AG04450 (cell line): Measurements from ENCODE around the gene SUMO4. TPM values are rescaled to one million over a fixed set of nuclear protein-coding genes. Genes with fewer than 3 reads are reported as not detected.

ENCODE experiments used
- CTCF ChIA-PET: fragments of 300-600, 350-600 bp; formaldehyde crosslinking; extraction: SDS; loops from one replicate; lab custom pipeline; 2022; ENCODE audit warnings: antibody characterized with exemption, inconsistent platforms; lab: Charles Lee
- POLR2A ChIA-PET: fragments of 350-600 bp; formaldehyde crosslinking; extraction: SDS; loops from one replicate; lab custom pipeline; 2021; ENCODE audit warnings: antibody characterized with exemption, inconsistent platforms; lab: Yijun Ruan, JAX
- DNase-seq: peaks from one replicate; pipeline ENCODE4 v3.0.0-alpha.2; 2011; ENCODE audit warnings: low read depth, low spot score
- H3K27ac ChIP-seq: one replicate; pipeline ENCODE4 v1.5.1; 2012; ENCODE audit warnings: low read depth, low read length, control low read depth
- H3K27me3 ChIP-seq: one replicate; pipeline ENCODE4 v1.6.0; 2012; ENCODE audit warnings: low read length; ENCODE audit not compliant: control insufficient read depth, insufficient read depth
- H3K4me3 ChIP-seq: 2 replicates; pipeline ENCODE4 v1.5.1; 2011; ENCODE audit warnings: mild to moderate bottlenecking, low read depth, low read length, control low read depth
- H3K9me3 ChIP-seq: 2 replicates; pipeline ENCODE4 v1.5.1; 2012; ENCODE audit warnings: low read length; ENCODE audit not compliant: control insufficient read depth, insufficient read depth
- polyA plus RNA-seq: library from polyadenylated mRNA; depleted of rRNA; stranded (reverse); fragments of >200 nt; gene quantifications from 2 replicates; pipeline ENCODE4 v1.2.3, GENCODE V29; 2011
- TF ChIP-seq, protein P1 (sequence below): IDR thresholded peaks from 2 replicates; pipeline ENCODE4 v1.5.1; 2011; ENCODE audit warnings: low read depth, low read length, control low read depth, inconsistent platforms

Gene SUMO4
- polyA plus RNA-seq, 1 experiment = 0.17 TPM

DNA sequence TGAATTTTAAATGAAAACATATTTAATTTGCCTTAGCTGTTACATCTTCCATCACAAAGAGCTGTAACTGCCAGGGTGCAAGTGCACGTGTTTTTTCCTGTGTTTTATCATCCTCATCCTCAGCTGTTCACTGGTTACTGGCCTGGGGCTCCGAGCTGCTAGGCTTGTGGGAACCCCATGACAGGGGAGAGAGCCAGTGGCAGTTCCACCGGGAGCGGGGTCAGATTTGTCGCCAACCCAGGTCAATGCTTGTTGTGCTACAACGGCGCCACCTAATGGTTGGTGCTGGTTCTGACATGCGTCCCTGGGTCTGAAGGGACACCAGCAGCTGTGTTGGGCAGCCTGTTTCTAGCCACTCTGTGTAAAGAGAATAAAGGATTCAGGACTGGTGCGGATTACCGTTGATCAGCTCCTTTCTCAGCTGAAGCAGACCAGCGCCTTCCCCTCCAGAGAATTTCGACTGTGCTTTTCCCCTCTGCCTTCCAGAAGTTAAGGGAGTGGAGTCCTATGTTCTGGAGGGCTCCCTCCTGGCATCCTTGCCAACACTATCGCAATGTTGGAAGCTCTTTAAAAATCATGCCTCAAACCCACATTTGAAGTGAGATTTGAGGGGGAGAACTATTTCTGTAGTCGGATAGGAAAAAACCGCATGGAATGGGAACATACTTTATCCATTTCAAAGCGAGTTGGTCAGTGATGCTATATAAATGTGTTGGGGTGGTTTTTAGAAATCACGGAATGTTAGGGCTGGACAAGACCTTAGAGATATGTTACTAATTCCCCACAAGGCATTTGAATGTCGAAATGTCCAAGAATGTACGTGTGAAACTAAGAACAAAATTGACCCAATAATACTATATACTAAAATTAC is 32.1 kb downstream of the SUMO4 start:
- CTCF ChIA-PET = interaction anchor here (0.6 to 5.3 kb wide), 47 partner anchors 9 to 855 kb away, joined by 3 to 132 read pairs (median 4); no protein-coding TSS in a partner anchor
- H3K27me3 ChIP-seq = no peaks in the 10 kb centered on the region
- no peak overlapping the region for H3K27ac ChIP-seq
- TF ChIP-seq, protein P1, sequence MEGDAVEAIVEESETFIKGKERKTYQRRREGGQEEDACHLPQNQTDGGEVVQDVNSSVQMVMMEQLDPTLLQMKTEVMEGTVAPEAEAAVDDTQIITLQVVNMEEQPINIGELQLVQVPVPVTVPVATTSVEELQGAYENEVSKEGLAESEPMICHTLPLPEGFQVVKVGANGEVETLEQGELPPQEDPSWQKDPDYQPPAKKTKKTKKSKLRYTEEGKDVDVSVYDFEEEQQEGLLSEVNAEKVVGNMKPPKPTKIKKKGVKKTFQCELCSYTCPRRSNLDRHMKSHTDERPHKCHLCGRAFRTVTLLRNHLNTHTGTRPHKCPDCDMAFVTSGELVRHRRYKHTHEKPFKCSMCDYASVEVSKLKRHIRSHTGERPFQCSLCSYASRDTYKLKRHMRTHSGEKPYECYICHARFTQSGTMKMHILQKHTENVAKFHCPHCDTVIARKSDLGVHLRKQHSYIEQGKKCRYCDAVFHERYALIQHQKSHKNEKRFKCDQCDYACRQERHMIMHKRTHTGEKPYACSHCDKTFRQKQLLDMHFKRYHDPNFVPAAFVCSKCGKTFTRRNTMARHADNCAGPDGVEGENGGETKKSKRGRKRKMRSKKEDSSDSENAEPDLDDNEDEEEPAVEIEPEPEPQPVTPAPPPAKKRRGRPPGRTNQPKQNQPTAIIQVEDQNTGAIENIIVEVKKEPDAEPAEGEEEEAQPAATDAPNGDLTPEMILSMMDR = peak; percentile 96
- peak; percentile 53 for DNase-seq
- POLR2A ChIA-PET = interaction anchor here (0.5 to 0.8 kb wide), 3 partner anchors 317 to 403 kb away, joined by 3 to 5 read pairs (median 3); no protein-coding TSS in a partner anchor
- H3K4me3 ChIP-seq = peak overlapping the region; percentile 7; the same call in 1 of the 2 replicates
- no peaks in the 10 kb centered on the region for H3K9me3 ChIP-seq

DNA sequence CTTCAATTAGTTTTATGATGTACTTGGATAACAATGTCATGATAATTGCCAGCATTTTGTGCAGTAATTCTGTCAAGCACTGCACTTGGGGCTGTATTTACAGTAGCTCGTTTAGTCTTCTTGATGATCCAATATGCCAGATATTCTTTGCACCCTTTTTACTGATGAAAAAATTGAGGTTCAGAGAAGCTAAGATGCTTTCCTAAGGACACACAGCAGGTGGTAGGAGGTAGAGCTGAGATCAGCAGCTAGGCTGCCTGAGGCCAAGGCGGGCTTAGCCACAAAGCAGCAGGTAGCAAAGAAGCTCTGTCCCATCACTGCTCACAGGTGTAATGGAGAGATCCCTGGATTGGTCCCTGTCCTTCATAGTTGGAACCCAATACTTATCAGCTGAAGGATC is 33.3 kb downstream of the SUMO4 start:
- H3K4me3 ChIP-seq = no peak overlapping the region
- H3K9me3 ChIP-seq = no peaks in the 10 kb centered on the region
- no peaks in the 10 kb centered on the region for H3K27me3 ChIP-seq
- CTCF ChIA-PET = interaction anchor here (1.0 to 5.3 kb wide), 6 partner anchors 12 to 404 kb away, joined by 3 to 132 read pairs (median 28); no protein-coding TSS in a partner anchor
- DNase-seq = no peak
- POLR2A ChIA-PET = no interaction called here
- TF ChIP-seq, protein P1 = no peak
- H3K27ac ChIP-seq = no peak overlapping the region

DNA sequence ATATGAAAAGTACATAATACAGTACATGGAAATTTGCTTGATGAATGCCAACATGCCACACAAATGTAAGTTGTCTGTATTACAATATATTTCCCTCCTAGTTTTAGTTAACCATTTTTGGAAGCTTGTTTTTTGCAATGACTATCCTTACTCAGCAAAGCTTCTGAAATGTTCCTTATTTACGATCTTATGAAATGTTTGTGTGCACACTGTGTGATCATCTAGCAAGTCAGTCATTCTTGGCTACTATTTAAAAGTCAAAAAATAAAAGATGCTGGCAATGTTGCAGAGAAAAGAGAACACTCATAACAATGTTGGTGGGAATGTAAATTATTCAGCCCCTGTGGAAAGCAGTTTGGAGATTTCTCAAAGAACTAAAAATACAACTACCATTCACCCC is 33.8 kb downstream of the SUMO4 start:
- CTCF ChIA-PET = interaction anchor here (1.0 to 5.3 kb wide), 4 partner anchors 83 to 404 kb away, joined by 3 to 132 read pairs (median 50); no protein-coding TSS in a partner anchor
- POLR2A ChIA-PET = no interaction called here
- no peak for DNase-seq

DNA sequence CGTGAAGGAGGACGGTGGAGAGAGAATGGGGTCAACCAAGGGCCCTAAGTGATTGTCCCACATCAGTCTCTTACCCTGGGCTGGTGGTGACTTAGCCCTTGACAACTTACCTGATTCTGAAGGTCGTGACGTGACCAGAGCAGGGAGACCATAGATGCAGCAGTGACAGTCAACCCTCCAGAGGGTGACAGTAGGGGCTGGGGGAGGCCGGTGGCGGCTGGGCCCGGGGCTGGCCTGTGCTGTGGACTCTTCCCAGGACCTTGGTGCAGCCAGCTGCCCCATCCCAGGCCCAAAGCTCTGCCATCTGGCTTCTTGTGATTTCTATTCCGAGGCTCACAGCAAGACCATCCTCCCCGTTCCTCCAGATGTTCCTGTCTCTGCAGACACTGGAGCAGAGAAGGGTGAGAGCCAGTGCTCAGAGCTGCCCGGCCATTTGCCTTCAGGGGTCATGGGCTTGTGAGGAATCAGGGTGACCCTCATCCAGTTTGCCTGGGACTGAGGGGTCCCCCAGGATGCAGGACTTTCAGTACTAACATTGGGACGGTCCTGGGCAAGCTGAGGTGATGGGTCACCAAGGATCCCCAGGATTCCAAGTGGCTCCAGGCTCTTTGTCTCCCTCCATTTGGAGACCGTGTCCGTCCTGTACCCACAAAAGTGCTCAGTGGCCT is 36.0 kb downstream of the SUMO4 start:
- H3K4me3 ChIP-seq = no peak overlapping the region
- TF ChIP-seq, protein P1 = no peak
- ChIA-PET CTCF (no interaction called here), POLR2A (no interaction called here)
- H3K27ac ChIP-seq = no peak overlapping the region
- H3K9me3 ChIP-seq = no peaks in the 10 kb centered on the region
- DNase-seq = no peak
- no peaks in the 10 kb centered on the region for H3K27me3 ChIP-seq

More for the DNA sequence above, 33.8 kb downstream of the SUMO4 start:
- TF ChIP-seq, protein P1 = no peak
- H3K27ac ChIP-seq = no peak overlapping the region
- H3K27me3 ChIP-seq = no peaks in the 10 kb centered on the region
- no peaks in the 10 kb centered on the region for H3K9me3 ChIP-seq
- H3K4me3 ChIP-seq = no peak overlapping the region
